SKM-1 treated with dmso at 0.1 percent for 144 hours (cell line): ENCODE measurements around the gene ALDH3B2.
"Not testable (repeated sequence)": the region's sequence is repeated elsewhere in the genome, so short reads cannot be mapped to it uniquely, and the experiment has no call there.

Experiments
- DNase-seq: peaks from one replicate; lab custom pipeline; 2025; ENCODE audit not compliant: unreplicated experiment; lab: John Stamatoyannopoulos, UW

ALDH3B2 gene

DNA sequence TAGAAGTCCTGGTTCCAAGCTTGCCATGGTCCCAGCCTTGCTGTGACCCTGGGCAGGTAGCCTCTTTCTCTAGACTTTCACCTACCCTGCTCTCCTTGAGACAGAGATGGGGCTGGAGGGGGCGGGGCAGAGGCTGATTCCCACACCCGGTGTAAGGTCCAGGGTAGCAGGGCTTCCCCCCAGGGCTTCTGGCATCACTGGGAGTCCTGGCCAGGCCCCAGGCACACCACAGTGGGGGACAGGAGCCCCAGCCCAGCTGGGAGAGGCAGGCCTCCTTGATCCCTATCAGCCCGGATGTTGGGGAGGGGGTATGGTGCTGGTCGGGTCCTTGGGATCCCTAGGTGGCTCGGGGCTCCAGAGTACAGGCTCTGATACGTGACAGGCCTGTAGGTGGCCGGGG, 43.0 kb downstream of the ALDH3B2 start:
- DNase-seq: no peak

DNA sequence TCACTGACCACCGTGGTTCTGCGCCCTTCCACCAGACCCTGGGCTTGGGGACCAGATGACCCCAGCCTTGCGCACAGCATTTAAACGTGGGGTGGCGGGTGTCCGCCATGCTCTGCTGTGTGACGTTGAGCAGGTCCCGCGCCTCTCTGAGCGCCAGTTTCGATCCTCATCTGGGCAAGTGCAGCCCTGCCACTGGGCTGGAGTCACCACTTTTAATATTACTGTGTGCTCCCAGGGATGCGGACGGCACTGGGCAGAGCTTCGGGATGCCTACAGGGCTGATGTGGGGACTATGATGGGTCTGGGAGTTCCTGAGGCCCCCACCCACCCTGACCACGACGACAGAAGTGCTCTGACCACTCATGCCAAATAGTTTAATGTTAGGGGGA, 43.5 kb downstream of the ALDH3B2 start:
- no peak for DNase-seq

DNA sequence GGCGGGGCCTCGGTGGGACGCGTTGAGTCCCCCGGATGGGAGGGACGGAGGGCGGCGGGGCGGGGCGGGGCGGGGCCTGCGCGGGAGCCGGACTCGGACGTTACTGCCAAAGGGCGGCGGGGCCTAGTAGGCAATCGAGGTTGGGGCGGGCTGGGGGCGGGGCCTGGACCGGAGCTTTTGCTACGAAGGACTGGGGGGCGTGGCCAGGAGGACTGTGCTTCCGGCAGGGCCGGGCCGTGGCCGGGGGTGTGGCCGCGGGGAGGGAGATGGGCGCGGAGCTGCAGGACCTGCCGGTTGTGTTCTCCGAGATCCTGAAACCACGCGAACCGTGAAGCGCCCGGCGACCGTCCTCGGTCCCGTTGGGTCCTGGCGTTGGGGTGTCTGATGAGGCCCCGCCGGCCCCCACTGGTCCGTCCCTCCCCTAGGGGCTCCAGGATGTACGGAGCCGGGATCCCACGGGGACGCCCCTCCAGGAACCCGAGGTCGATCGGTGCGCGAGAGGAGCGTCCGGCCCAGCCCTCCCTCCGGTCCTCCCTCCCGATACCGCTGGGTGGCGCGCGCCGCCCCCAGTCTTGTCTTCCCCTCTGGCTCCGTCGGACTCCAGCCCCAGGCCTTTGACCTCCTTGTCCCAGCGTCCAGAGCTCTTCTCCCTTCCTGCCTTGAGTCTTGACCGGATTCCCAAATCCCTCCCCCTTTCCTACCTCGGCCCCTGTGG, 44.0 kb downstream of the ALDH3B2 start:
- DNase-seq: peak; percentile 96

DNA sequence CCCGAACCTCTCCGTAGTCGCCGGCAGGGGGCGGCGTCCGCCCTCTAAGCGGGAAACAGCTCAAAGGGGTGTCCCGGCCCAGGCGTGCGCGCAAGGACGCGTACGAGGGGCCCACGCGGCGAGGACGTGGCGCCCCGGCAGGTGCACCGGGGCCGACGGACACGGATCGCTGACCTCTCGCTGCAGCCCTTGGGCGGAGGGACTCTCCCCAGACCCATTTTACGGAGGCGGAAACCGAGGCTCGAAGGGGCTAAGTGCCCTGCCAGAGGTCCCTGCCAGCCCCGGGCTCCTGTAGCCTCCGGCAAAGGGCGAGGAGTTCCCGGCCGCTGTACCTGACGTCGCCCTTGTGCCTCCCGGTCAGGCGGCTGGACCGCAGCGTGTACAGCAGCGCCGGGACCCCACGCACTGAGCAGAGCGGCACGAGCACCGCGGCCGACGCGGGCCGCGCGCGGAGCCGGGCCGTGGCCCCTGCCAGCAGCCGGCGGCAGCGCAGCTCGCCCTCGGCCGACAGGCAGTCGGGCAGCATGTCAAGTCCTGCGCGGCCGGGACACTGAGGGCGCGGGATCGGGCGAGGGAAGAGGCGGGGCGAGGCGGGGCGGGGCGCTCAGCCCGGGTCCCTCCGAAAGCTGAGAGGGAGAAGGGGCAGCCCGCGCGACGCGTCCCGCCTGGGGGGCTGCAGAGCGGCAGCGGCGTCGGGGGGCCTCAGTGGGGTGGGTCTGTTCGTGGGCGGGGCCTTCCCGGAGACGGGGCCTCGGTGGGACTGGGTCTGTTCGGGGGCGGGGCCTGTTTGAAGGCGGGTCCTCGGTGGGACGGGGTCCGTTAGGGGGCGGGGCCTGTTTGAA, 44.8 kb downstream of the ALDH3B2 start, which contains the start of gene NUDT8:
TSS of gene NUDT8 (minus strand) at position 552 of the 842 bp plus-strand sequence. CDS start at position 526, 26 bp downstream.
- peak; percentile 81 for DNase-seq

DNA sequence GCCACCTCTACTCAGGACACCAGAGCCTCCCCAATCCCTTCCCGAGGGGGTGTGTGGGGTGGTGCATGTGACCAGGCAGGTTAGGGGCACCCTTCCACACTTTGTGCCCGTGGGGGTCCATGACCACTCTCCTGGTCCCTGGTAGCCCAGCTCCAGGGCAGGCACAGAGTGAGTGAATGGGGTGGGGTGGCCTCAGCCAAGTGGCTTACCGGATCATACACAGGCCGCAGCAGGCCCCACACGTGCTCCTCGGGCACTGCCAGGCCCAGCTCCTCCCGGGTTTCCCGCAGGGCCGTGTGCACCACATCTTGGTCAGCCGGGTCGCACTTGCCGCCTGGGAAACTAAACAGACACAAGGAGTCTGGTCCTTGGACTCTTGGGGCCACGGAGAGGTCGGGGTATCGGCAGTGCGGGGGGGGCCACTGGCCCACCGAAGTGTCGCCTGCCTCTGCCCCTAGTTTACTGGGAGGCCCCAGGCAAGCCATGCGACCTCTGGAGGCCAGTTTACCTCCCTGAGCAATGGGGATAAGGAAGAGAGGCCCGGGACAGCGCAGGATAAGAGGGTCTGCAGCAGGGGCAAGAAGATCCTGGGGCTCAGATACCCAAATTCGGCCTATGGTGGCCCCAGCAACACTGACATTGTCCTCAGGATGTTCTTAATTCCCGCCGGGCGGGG, 45.6 kb downstream of the ALDH3B2 start:
- no peak for DNase-seq

DNA sequence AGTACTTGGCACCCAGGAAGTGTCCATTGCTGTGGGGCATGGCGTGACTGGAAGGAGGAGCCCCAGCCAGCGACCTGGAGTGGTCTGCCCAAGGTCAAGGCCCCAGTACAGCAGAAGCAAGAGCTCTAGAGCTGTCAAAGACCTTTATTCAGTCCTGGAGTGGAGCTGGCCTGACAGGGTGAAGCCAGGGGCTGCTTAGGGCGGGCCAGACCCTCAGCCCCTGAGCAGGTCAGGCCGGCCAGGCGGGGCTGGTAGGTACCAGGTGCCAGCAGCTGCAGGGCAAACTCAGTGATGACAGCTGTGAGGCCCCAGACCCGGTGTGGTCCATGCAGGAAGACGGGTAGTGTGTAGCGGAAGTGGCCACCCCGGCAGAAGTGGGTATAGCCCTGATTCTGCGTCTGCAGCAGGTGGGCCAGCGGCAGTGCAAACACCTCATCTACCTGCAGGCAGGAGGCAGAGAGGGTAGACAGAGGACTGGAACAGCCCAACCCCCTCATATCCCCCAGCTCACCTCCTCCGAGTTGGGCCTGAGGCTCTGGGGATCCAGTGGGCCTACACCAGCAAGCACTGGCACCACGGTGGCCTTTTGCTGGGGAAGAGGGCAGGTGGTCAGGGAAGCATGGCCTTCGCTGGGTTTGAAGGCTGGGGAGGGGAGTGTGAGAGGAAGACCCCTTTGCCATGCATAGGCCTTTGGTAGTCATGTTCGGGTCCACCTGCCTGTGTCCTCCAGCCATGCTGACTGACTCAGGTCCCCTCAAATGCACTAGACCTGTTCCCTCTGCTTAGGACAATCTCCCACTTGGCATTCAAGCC, 46.4 kb downstream of the ALDH3B2 start:
- no peak for DNase-seq

DNA sequence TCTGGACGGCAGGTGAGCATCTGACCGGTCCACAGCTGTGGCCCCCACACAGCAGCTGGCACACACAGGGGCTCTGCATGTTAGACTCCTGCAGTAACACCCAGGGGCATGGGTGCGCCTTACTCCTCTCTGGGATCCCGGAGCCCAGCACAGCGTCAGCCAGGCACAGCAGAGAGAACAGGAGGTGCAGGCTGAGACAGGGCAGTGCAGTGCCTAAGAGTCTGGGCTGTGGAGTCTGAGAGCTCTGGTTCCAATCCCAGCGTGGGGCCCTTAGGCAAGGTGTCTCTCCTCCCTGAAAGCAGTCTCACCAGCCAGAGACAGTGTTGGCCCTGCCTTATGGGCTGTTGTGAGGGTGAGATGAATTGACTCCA, 47.0 kb downstream of the ALDH3B2 start:
- DNase-seq: no peak

DNA sequence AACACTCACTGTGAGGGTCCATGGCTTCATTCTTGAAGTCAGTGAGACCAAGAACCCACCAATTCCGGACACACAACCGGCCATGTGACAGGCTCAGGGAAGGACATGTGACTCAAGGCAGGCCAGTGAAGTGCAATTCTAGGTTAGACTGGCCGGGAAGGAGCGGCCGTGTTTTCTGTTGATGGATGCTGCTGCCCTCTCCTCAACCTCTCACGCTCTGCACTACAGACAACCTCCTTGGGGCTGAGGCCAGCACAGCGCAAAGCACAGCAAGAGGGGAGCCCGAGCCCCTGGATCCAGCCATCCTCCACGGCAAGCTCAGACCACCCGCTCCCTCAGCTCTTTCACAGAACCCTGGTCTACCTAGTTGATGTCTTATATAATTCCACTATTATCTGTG, 47.5 kb downstream of the ALDH3B2 start:
- no peak for DNase-seq

DNA sequence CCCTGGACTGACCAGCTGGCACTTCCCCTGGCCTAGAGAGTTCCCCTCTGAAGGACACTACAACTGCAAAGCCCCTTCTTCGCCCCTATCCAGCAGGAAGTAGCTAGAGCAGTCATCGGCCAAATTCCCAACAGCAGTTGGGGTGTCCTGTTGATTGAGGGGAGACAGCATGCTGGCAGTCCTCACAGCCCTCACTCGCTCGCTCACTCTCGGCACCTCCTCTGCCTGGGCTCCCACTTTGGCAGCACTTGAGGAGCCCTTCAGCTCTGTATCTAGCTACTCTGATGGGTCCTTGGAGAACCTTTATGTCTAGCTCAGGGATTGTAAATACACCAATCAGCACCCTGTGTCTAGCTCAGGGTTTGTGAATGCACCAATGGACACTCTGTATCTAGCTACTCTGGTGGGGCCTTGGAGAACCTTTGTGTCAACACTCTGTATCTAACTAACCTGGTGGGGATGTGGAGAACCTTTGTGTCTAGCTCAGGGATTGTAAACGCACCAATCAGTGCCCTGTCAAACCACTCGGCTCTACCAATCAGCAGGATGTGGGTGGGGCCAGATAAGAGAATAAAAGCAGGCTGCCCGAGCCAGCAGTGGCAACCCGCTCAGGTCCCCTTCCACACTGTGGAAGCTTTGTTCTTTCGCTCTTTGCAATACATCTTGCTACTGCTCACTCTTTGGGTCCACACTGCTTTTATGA, 48.1 kb downstream of the ALDH3B2 start:
- not testable (repeated sequence) for DNase-seq

DNA sequence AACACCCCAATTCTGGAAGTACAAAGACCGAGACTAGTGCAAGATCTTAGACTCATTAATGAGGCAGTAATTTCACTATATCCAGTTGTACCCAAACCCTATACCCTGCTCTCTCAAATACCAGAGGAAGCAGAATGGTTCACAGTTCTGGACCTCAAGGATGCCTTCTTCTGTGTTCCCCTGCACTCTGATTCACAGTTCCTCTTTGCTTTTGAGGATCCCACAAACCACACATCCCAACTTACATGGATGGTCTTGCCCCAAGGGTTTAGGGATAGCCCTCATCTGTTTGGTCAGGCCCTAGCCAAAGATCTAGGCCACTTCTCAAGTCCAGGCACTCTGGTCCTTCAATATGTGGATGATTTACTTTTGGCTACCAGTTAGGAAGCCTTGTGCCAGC, 50.6 kb downstream of the ALDH3B2 start:
- not testable (repeated sequence) for DNase-seq

DNA sequence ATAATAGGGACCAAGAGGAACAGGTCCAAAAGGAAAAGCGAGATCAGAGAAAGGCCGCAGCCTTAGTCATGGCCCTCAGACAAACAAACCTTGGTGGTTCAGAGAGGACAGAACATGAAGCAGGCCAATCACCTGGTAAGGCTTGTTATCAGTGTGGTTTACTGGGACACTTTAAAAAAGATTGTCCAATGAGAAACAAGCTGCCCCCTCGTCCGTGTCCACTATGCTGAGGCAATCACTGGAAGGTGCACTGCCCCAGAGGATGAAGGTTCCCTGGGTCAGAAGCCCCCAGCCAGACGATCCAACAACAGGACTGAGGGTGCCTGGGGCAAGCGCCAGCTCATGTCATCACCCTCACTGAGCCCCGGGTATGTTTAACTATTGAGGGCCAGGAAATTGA, 51.5 kb downstream of the ALDH3B2 start:
- DNase-seq: not testable (repeated sequence)

DNA sequence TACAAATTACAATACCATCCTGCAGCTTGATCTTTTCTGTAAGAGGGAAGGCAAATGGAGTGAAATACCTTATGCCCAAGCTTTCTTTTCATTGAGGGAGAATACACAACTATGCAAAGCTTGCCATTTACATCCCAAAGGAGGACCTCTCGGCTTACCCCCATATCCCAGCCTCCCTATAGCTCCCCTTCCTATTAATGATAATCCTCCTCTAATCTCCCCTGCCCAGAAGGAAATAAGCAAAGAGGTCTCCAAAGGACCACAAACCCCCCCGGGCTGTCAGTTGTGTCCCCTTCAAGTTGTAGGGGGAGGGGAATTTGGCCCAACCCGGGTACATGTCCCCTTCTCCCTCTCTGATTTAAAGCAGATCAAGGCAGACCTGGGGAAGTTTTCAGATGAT, 52.5 kb downstream of the ALDH3B2 start:
- DNase-seq: not testable (repeated sequence)

DNA sequence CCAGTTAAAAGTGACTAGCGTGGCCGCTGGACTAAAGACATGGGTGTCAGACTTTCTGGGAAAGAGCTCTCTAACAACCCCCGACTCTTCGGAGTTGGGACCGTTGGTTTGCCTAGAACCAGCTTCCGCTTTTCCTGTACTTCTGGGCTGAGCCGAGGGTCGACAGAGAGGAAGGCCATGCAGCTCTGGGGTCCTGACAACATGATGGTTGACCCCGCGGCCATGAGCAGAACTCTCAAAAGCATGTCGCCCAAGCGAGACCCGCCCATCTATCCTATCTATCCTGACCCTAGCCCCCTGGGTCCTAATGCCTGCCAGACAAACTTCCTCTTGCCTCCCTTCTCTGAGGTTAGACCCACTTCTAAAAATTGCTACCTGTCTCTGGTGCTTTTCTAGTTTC, 53.8 kb downstream of the ALDH3B2 start:
- not testable (repeated sequence) for DNase-seq

DNA sequence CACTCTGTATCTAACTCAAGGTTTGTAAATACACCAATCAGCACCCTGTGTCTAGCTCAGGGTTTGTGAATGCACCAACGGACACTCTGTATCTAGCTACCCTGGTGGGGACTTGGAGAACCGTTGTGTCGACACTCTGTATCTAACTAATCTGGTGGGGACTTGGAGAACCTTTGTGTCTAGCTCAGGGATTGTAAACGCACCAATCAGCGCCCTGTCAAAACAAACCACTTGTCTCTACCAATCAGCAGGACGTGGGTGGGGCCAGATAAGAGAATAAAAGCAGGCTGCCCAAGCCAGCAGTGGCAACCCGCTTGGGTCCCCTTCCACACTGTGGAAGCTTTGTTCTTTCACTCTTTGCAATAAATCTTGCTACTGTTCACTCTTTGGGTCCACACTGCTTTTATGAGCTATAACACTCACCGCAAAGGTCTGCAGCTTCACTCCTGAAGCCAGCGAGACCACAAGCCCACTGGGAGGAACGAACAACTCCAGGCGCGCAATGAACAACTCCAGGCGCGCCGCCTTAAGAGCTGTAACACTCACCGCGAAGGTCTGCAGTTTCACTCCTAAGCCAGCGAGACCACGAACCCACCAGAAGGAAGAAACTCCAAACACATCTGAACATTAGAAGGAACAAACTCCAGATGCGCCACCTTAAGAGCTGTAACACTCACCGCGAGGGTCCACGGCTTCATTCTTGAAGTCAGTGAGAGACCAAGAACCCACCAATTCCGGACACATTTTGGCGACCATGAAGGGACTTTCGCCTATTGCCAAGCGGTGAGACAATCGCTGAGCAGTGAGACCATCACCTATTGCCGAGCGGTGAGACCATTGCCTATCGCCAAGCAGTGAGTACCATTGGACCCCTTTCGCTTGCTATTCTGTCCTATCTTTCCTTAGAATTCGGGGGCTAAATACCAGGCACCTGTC, 54.5 kb downstream of the ALDH3B2 start:
- DNase-seq: not testable (repeated sequence)

DNA sequence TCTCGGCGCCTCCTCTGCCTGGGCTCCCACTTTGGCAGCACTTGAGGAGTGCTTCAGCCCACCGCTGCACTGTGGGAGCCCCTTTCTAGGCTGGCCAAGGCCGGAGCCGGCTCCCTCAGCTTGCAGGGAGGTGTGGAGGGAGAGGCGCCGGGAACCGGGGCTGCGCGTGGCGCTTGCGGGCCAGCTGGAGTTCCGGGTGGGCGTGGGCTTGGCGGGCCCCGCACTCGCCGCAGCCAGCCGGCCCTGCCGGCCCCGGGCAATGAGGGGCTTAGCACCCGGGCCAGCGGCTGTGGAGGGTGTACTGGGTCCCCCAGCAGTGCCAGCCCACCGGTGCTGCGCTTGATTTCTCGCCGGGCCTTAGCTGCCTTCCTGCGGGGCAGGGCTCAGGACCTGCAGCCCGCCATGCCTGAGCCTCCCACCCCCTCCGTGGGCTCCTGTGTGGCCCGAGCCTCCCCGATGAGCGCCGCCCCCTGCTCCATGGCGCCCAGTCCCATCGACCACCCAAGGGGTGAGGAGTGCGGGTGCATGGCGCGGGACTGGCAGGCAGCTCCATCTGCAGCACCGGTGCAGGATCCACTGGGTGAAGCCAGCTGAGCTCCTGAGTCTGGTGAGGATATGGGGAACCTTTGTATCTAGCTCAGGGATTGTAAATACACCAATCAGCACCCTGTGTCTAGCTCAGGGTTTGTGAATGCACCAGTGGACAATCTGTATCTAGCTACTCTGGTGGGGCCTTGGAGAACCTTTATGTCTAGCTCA, 55.3 kb downstream of the ALDH3B2 start:
- not testable (repeated sequence) for DNase-seq

DNA sequence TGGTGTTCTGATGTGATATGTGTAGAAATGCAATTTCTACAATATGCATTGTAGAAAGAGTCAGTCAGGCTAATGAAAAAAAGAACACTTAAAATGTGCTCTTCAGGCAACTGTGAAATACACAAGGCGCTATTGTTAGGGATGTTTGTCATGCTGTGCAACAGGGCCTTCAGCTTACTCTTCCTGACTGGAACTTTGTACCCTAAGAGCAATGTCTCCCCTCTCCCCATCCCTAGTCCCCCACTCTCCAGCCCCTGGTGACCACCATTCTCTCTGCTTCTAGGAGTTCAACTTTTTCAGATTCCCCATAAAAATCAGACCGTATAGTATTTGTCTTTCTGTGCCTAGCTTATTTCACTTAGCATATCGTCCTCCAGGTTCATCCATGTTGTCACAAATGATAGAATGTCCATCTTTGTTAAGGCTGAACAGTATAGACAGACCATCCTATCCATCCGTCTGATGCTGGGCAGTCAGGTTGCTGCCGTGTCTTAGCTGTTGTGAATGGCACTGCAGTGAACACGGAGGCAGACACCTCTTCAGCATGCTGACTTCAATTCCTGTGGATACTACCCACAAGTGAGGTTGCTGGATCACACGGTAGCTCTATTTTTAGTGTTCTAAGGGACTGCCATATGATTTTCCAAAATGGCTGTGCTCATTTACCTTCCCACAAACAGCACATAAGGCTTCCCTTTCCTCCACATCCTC, 57.0 kb downstream of the ALDH3B2 start:
- no peak for DNase-seq

DNA sequence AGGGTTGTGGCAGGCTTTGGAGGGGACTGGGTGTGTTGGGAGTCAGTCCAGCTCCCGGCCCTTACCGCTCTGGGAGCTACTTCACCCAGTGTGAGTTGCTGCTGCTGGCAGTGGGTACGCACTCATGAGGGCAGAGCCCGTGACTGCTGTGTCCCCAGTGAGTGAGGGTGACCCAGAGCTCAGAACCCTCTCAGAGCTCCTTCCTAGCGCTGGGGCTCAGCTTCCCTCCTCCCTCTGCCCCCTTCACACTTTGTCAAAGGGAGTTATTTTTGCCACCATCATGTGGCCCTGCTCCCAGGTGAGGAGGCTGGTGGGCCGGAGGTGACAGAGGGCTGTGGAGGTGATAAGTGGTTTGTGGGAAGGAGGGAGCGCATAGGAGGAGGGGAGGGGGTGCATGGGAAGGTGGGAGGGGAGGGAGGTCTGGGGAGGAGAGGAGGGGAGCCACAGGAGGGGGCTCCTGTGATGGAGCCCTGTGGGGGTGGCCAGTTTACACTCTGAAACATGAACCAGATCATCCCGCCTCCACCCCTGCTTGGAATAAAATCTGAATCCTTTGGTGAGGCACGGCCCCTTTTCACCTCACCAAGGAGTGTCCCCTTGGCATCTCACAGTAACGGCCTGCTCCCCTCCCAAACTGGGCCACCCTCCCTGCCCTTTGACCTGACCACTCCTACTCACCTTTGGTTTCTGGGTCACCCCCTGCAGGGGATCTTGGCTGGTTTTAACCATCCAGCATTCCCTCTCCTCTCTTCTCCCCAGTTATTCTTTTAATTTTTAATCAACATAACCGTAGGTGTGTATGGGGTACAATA, 57.8 kb downstream of the ALDH3B2 start:
- DNase-seq: no peak
